Keratinocyte (primary cell): ENCODE results near the gene WDR7. TPM values are rescaled to one million over a fixed set of nuclear protein-coding genes. Genes with fewer than 3 reads are reported as not detected.

ENCODE experiments used
- DNase-seq: peaks from one replicate; pipeline ENCODE4 v3.0.0-alpha.2; 2011; ENCODE audit warnings: low read depth, missing footprints, low spot score
- FAIRE-seq: peaks from 2 replicates; lab custom pipeline; 2011; peaks lifted over from hg19 to GRCh38; lab: Jason Lieb, UNC
- H2AFZ ChIP-seq: 2 replicates; pipeline ENCODE4 v1.6.0; 2012; ENCODE audit warnings: low read length, control low read depth, inconsistent platforms; ENCODE audit not compliant: control insufficient read depth
- H3K27ac ChIP-seq: 2 replicates; pipeline ENCODE4 v1.5.1; 2011; ENCODE audit warnings: low read length; ENCODE audit not compliant: control insufficient read depth, insufficient read depth
- H3K27me3 ChIP-seq: 3 replicates; pipeline ENCODE4 v1.6.0; 2011; ENCODE audit warnings: low read length; ENCODE audit not compliant: control insufficient read depth, insufficient read depth; ENCODE audit errors: extremely low read depth
- H3K36me3 ChIP-seq, 2 experiments: 2 replicates in 1 of 2; 3 replicates in 1 of 2; pipeline ENCODE4 v1.5.1; 2011; ENCODE audit warnings: low read length in 2 of 2, mild to moderate bottlenecking in 1 of 2; ENCODE audit not compliant: control insufficient read depth in 2 of 2, insufficient read depth in 2 of 2; ENCODE audit errors: extremely low read depth in 1 of 2
- H3K4me1 ChIP-seq: 3 replicates; pipeline ENCODE4 v1.5.1; 2011; ENCODE audit warnings: low read length; ENCODE audit not compliant: control insufficient read depth, insufficient read depth; ENCODE audit errors: extremely low read depth
- H3K4me2 ChIP-seq: 3 replicates; pipeline ENCODE4 v1.6.0; 2011; ENCODE audit warnings: low read depth, low read length; ENCODE audit not compliant: control insufficient read depth, insufficient read depth; ENCODE audit errors: extremely low read depth
- H3K4me3 ChIP-seq, 3 experiments: fragments of 200-600 bp in 1 of 3; sonication (generic) in 1 of 3; 2 replicates in 2 of 3; 3 replicates in 1 of 3; pipeline ENCODE4 v1.5.1; 2011 to 2016; ENCODE audit warnings: low read length in 3 of 3, mild to moderate bottlenecking in 3 of 3, control low read depth in 2 of 3, inconsistent platforms in 1 of 3, low read depth in 1 of 3, mixed read lengths in 1 of 3, mixed run types in 1 of 3, moderate library complexity in 1 of 3; ENCODE audit not compliant: control insufficient read depth in 2 of 3, insufficient read depth in 2 of 3; ENCODE audit errors: extremely low read depth in 1 of 3
- H3K79me2 ChIP-seq: 2 replicates; pipeline ENCODE4 v1.6.0; 2012; ENCODE audit warnings: low read length; ENCODE audit not compliant: control insufficient read depth, insufficient read depth
- H3K9ac ChIP-seq: 3 replicates; pipeline ENCODE4 v1.6.0; 2011; ENCODE audit warnings: low read length; ENCODE audit not compliant: control insufficient read depth, insufficient read depth; ENCODE audit errors: extremely low read depth
- H3K9me1 ChIP-seq: 3 replicates; pipeline ENCODE4 v1.6.0; 2011; ENCODE audit warnings: low read length; ENCODE audit not compliant: control insufficient read depth, insufficient read depth; ENCODE audit errors: extremely low read depth
- H3K9me3 ChIP-seq: 2 replicates; pipeline ENCODE4 v1.5.1; 2012; ENCODE audit warnings: low read depth, low read length; ENCODE audit not compliant: control insufficient read depth
- H4K20me1 ChIP-seq: 3 replicates; pipeline ENCODE4 v1.6.0; 2011; ENCODE audit warnings: low read length; ENCODE audit not compliant: control insufficient read depth, insufficient read depth; ENCODE audit errors: extremely low read depth
- EZH2 ChIP-seq: IDR thresholded peaks from one replicate; pipeline ENCODE4 v1.6.1; 2012; ENCODE audit warnings: inconsistent platforms, mild to moderate bottlenecking, low read length, moderate library complexity
- dilution Hi-C: fragments of 300-500 bp; cut with MboI; formaldehyde crosslinking; loops from one replicate; pipeline ENCODE4 v1.7.0; 2020; ENCODE audit warnings: low sequenced_read_pairs; ENCODE audit not compliant: extremely low pct_ligation_motif_present
- polyA plus RNA-seq, 5 experiments: library from polyadenylated mRNA; depleted of rRNA in 3 of 5; stranded (reverse) in 3 of 5; stranded (forward) in 1 of 5; unstranded in 1 of 5; fragments of >200 nt; gene quantifications; 1 replicate in 1 of 5; 2 replicates in 3 of 5; 3 replicates in 1 of 5; pipeline versions ENCODE4 v1.2.1 to v1.2.3, GENCODE V29; 2011 to 2012; ENCODE audit warnings: missing spikeins in 2 of 5, low read depth in 1 of 5, low replicate concordance in 1 of 5
- TF ChIP-seq, protein P1 (sequence below), 3 experiments: IDR thresholded peaks in 1 of 3; conservative IDR thresholded peaks in 1 of 3; optimal IDR thresholded peaks in 1 of 3; 2 replicates in 2 of 3; 3 replicates in 1 of 3; pipeline versions ENCODE3 to v1.5.1; 2011; ENCODE audit warnings: low read length in 3 of 3, mild to moderate bottlenecking in 3 of 3, moderate library complexity in 2 of 3, control low read depth in 1 of 3, inconsistent platforms in 1 of 3; ENCODE audit not compliant: insufficient read depth in 2 of 3; ENCODE audit errors: extremely low read depth in 1 of 3

WDR7 gene
- polyA plus RNA-seq, 1 donor (not counting 4 experiments of a cell fraction or from before 2014, with no cell fraction given): 6.9 TPM

DNA sequence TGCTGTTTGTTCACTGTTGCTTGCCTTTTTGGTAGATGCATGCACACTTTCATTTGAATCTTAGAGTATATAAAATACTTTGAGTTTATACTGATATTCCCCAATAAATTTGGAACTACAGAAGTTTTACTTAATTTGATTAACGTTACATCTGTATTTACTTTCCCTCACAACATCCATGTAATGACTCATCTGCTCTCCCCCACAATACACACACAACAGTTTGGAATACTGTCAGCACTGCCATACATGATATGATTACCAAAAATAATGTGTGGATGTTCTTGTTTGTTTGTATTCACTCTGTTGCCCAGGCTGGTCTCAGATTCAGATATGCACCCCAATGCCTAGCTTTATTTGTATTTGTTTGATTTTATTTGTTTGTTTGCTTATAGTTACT, 144.2 kb downstream of the WDR7 start:
- Histone ChIP-seq H3K79me2 (no peaks in the 10 kb centered on the region), H3K27ac (no peak overlapping the region), H3K9ac (no peak overlapping the region), H3K36me3 (no peaks in the 10 kb centered on the region), H3K4me1 (no peaks in the 10 kb centered on the region), H3K4me3 (no peak overlapping the region), H4K20me1 (no peaks in the 10 kb centered on the region), H2AFZ (no peak overlapping the region), H3K4me2 (no peak overlapping the region), H3K9me1 (no peaks in the 10 kb centered on the region), H3K27me3 (no peaks in the 10 kb centered on the region), H3K9me3 (no peaks in the 10 kb centered on the region)
- DNase-seq: no peak
- no peak for TF ChIP-seq EZH2
- TF ChIP-seq, protein P1, sequence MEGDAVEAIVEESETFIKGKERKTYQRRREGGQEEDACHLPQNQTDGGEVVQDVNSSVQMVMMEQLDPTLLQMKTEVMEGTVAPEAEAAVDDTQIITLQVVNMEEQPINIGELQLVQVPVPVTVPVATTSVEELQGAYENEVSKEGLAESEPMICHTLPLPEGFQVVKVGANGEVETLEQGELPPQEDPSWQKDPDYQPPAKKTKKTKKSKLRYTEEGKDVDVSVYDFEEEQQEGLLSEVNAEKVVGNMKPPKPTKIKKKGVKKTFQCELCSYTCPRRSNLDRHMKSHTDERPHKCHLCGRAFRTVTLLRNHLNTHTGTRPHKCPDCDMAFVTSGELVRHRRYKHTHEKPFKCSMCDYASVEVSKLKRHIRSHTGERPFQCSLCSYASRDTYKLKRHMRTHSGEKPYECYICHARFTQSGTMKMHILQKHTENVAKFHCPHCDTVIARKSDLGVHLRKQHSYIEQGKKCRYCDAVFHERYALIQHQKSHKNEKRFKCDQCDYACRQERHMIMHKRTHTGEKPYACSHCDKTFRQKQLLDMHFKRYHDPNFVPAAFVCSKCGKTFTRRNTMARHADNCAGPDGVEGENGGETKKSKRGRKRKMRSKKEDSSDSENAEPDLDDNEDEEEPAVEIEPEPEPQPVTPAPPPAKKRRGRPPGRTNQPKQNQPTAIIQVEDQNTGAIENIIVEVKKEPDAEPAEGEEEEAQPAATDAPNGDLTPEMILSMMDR (optimal IDR thresholded peaks at IDR 0.05 in 1 of 3, IDR thresholded peaks at IDR 0.05 in 1 of 3, conservative IDR thresholded peaks at IDR 0.05 in 1 of 3; ENCODE audit: extremely low read depth in 1 of 3, insufficient read depth in 2 of 3, low read length in 3 of 3): no peak
- dilution Hi-C loops: no loop called here
- no peak for FAIRE-seq

DNA sequence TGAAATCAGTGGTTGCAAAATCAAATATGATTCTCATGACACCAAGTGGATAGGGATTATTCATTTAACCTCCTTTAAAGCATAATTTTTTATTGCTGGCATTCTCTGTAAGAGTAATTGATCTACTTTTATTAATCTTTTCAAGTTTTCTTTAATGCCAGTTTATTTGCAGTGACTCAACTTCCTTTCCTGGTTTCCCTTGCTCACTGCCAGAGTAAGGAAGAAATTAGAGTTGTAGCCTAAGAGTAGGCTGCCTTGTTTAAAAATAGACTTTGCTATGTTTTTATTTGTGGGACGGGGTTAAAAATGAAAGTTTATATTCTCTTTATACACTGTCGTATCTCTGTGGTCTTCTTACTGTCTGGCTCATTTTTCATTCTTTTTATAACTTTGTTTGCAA, 148.6 kb downstream of the WDR7 start:
- Histone ChIP-seq H3K27ac (no peak overlapping the region), H2AFZ (no peak overlapping the region), H3K9me1 (no peaks in the 10 kb centered on the region), H3K79me2 (no peaks in the 10 kb centered on the region), H3K4me3 (no peak overlapping the region), H3K9ac (no peak overlapping the region), H3K4me1 (no peaks in the 10 kb centered on the region), H3K9me3 (no peaks in the 10 kb centered on the region), H3K4me2 (no peak overlapping the region), H3K36me3 (no peaks in the 10 kb centered on the region), H4K20me1 (no peaks in the 10 kb centered on the region), H3K27me3 (no peaks in the 10 kb centered on the region)
- no peak for TF ChIP-seq EZH2
- TF ChIP-seq, protein P1 (optimal IDR thresholded peaks at IDR 0.05 in 1 of 3, IDR thresholded peaks at IDR 0.05 in 1 of 3, conservative IDR thresholded peaks at IDR 0.05 in 1 of 3; ENCODE audit: extremely low read depth in 1 of 3, insufficient read depth in 2 of 3, low read length in 3 of 3): no peak
- FAIRE-seq: no peak
- dilution Hi-C loops: no loop called here
- no peak for DNase-seq
